Endothelial cell of umbilical vein (primary cell): ENCODE data around the gene SEMA3E. TPM values are rescaled to one million over a fixed set of nuclear protein-coding genes. Genes with fewer than 3 reads are reported as not detected.

ENCODE experiments used
- BruUV-seq: library from RNA; stranded (reverse); fragments of 400-500 nt; replicated peaks from 2 replicates; lab custom pipeline; 2021; lab: Mats Ljungman, UMichigan
- CTCF ChIA-PET: fragments of 300-600, 350-600 bp; sonication (Branson Sonifier 250); formaldehyde crosslinking; loops from one replicate; lab custom pipeline; 2021; ENCODE audit warnings: antibody characterized with exemption, inconsistent platforms; lab: Charles Lee
- POLR2A ChIA-PET: fragments of 300-600, 350-600 bp; sonication (Branson Sonifier 250); formaldehyde crosslinking; loops from one replicate; lab custom pipeline; 2021; ENCODE audit warnings: antibody characterized with exemption, inconsistent platforms; lab: Charles Lee
- DNase-seq: peaks from one replicate; pipeline ENCODE4 v3.0.0-alpha.2; 2011; ENCODE audit warnings: low read depth, low spot score
- FAIRE-seq: peaks from 2 replicates; lab custom pipeline; 2011; peaks lifted over from hg19 to GRCh38; lab: Jason Lieb, UNC
- H2AFZ ChIP-seq: 2 replicates; pipeline ENCODE4 v1.6.0; 2012; ENCODE audit warnings: low read depth, low read length, control low read depth, inconsistent platforms
- H3K27ac ChIP-seq: 2 replicates; pipeline ENCODE4 v1.5.1; 2011; ENCODE audit warnings: low read depth, mild to moderate bottlenecking, control low read depth, low read length, moderate library complexity; ENCODE audit not compliant: insufficient read depth
- H3K27me3 ChIP-seq, 2 experiments: 2 replicates each; pipeline versions ENCODE4 v1.6.0 to v1.6.1; 2011; ENCODE audit warnings: low read length in 2 of 2, mixed read lengths in 1 of 2; ENCODE audit not compliant: control insufficient read depth in 2 of 2, insufficient read depth in 2 of 2
- H3K36me3 ChIP-seq, 2 experiments: 2 replicates in 1 of 2; 3 replicates in 1 of 2; pipeline ENCODE4 v1.5.1; 2011; ENCODE audit warnings: low read length in 2 of 2, mild to moderate bottlenecking in 1 of 2, moderate library complexity in 1 of 2; ENCODE audit not compliant: control insufficient read depth in 2 of 2, insufficient read depth in 2 of 2; ENCODE audit errors: extremely low read depth in 1 of 2
- H3K4me1 ChIP-seq: 3 replicates; pipeline ENCODE4 v1.5.1; 2011; ENCODE audit warnings: mild to moderate bottlenecking, low read length; ENCODE audit not compliant: control insufficient read depth, insufficient read depth; ENCODE audit errors: extremely low read depth
- H3K4me2 ChIP-seq: 2 replicates; pipeline ENCODE4 v1.6.1; 2011; ENCODE audit warnings: low read length, control low read depth, mixed read lengths; ENCODE audit not compliant: insufficient read depth
- H3K4me3 ChIP-seq, 3 experiments: fragments of 200-600 bp in 1 of 3; sonication (generic), shearing (Covaris generic) in 1 of 3; replicated peaks in 1 of 3; 2 replicates each; pipeline ENCODE4 v1.5.1; 2011 to 2016; ENCODE audit warnings: control low read depth in 3 of 3, low read length in 3 of 3, mild to moderate bottlenecking in 2 of 3, inconsistent platforms in 1 of 3, low read depth in 1 of 3, moderate library complexity in 1 of 3; ENCODE audit not compliant: insufficient read depth in 1 of 3
- H3K79me2 ChIP-seq: 2 replicates; pipeline ENCODE4 v1.6.0; 2012; ENCODE audit warnings: low read length, inconsistent platforms; ENCODE audit not compliant: control insufficient read depth, insufficient read depth
- H3K9ac ChIP-seq: replicated peaks from 2 replicates; pipeline ENCODE3; 2011; ENCODE audit warnings: low read length, control low read depth; ENCODE audit not compliant: insufficient read depth; ENCODE audit errors: extremely low read depth
- H3K9me1 ChIP-seq: replicated peaks from 3 replicates; pipeline ENCODE4 v1.6.0; 2011; ENCODE audit warnings: mild to moderate bottlenecking, low read length; ENCODE audit not compliant: control insufficient read depth, insufficient read depth; ENCODE audit errors: extremely low read depth
- H3K9me3 ChIP-seq: replicated peaks from 2 replicates; pipeline ENCODE4 v1.5.1; 2012; ENCODE audit warnings: low read length, inconsistent platforms; ENCODE audit not compliant: control insufficient read depth, insufficient read depth
- H4K20me1 ChIP-seq: replicated peaks from 2 replicates; pipeline ENCODE3; 2011; ENCODE audit warnings: mild to moderate bottlenecking, low read length; ENCODE audit not compliant: control insufficient read depth, insufficient read depth; ENCODE audit errors: extremely low read depth
- CTCF ChIP-seq, 2 donors: IDR thresholded peaks; 1 replicate in 1 of 2; 2 replicates in 1 of 2; pipeline ENCODE4 v1.5.1; 2011; ENCODE audit warnings: low read length in 2 of 2, mild to moderate bottlenecking in 2 of 2, moderate library complexity in 2 of 2, control low read depth in 1 of 2, inconsistent platforms in 1 of 2, low read depth in 1 of 2; ENCODE audit not compliant: insufficient read depth in 1 of 2; ENCODE audit errors: extremely low read depth in 1 of 2
- EZH2 ChIP-seq: IDR thresholded peaks from 2 replicates; pipeline ENCODE4 v1.6.1; 2012; ENCODE audit warnings: borderline replicate concordance, low read depth, mild to moderate bottlenecking, moderate library complexity, low read length, inconsistent platforms; ENCODE audit not compliant: severe bottlenecking
- FOS ChIP-seq: IDR thresholded peaks from 2 replicates; pipeline ENCODE4 v1.6.1; 2011; ENCODE audit warnings: mild to moderate bottlenecking, low read length, moderate library complexity, borderline replicate concordance; ENCODE audit not compliant: insufficient read depth
- GATA2 ChIP-seq: IDR thresholded peaks from 2 replicates; pipeline ENCODE4 v1.7.0; 2011; ENCODE audit warnings: low read depth, mild to moderate bottlenecking, moderate library complexity, mixed read lengths, low read length; ENCODE audit not compliant: insufficient read length, insufficient read depth
- JUN ChIP-seq: IDR thresholded peaks from 2 replicates; pipeline ENCODE4 v1.6.1; 2011; ENCODE audit warnings: borderline replicate concordance, low read depth; ENCODE audit not compliant: insufficient read length, insufficient read depth
- MAX ChIP-seq: IDR thresholded peaks from 2 replicates; pipeline ENCODE4 v1.6.1; 2011; ENCODE audit not compliant: insufficient read depth, insufficient read length
- POLR2A ChIP-seq: IDR thresholded peaks from 2 replicates; pipeline ENCODE4 v1.6.1; 2012; ENCODE audit warnings: low read depth, mild to moderate bottlenecking, control low read depth, low read length
- POLR2AphosphoS5 ChIP-seq: IDR thresholded peaks from 2 replicates; pipeline ENCODE4 v1.6.1; 2012; ENCODE audit warnings: low read depth, mild to moderate bottlenecking, control low read depth, low read length, moderate library complexity; ENCODE audit not compliant: insufficient read depth
- dilution Hi-C: fragments of 300-500 bp; cut with MboI; formaldehyde crosslinking; loops from one replicate; pipeline ENCODE4 v1.15.0; 2019; ENCODE audit warnings: low sequenced_read_pairs; ENCODE audit not compliant: extremely low pct_ligation_motif_present
- intact Hi-C: fragments of 100-400 bp; cut with micrococcal nuclease; formaldehyde crosslinking; loops from one replicate; pipeline ENCODE4 v1.10.0; 2022
- polyA plus RNA-seq, 4 experiments: library from polyadenylated mRNA; depleted of rRNA in 3 of 4; stranded (reverse) in 3 of 4; unstranded in 1 of 4; fragments of >200 nt; gene quantifications; 2 replicates each; pipeline versions ENCODE4 v1.2.1 to v1.2.3, GENCODE V29; 2011 to 2012; ENCODE audit warnings: missing spikeins in 1 of 4
- total RNA-seq: library from RNA; stranded (reverse); gene quantifications from 2 replicates; pipeline ENCODE4 v1.2.3, GENCODE V29; 2021

The SEMA3E gene
- total and polyA plus RNA-seq, 2 donors (not counting 3 experiments of a cell fraction or from before 2014, with no cell fraction given): not detected

GRCh38 chr7:83697804-83698530 lies 49.0 kb upstream of the SEMA3E start:
- no TSS peak for BruUV-seq
- ChIA-PET CTCF (no interaction called here), POLR2A (no interaction called here)
- no peak overlapping the region for H3K4me2 ChIP-seq
- no peaks in the 10 kb centered on the region for H3K79me2 ChIP-seq
- no peak overlapping the region for H3K27ac ChIP-seq
- H3K9me1 ChIP-seq: no peaks in the 10 kb centered on the region
- H3K9ac ChIP-seq: no peak overlapping the region
- no peak for FAIRE-seq
- H4K20me1 ChIP-seq: no peaks in the 10 kb centered on the region
- dilution Hi-C loops (no loop called here), intact Hi-C loops (no loop called here)
- H3K9me3 ChIP-seq: no peaks in the 10 kb centered on the region
- no peaks in the 10 kb centered on the region for H3K36me3 ChIP-seq
- H3K4me1 ChIP-seq: no peaks in the 10 kb centered on the region
- no peak overlapping the region for H2AFZ ChIP-seq
- no peak overlapping the region for H3K4me3 ChIP-seq
- DNase-seq: no peak
- TF ChIP-seq JUN (no peak), MAX (no peak), FOS (no peak), GATA2 (no peak), EZH2 (no peak), POLR2A (no peak), POLR2AphosphoS5 (no peak), CTCF (IDR thresholded peaks at IDR 0.05; ENCODE audit: extremely low read depth in 1 of 2, insufficient read depth in 1 of 2, low read depth in 1 of 2, low read length in 2 of 2) (no peak)
- no peaks in the 10 kb centered on the region for H3K27me3 ChIP-seq
